ENCODE measurements around the gene DNAJA3. TPM values are rescaled to one million over a fixed set of nuclear protein-coding genes. Genes with fewer than 3 reads are reported as not detected.

The DNAJA3 gene
- total RNA-seq, 1 experiment from 2014 or later: 93.3 TPM

DNA sequence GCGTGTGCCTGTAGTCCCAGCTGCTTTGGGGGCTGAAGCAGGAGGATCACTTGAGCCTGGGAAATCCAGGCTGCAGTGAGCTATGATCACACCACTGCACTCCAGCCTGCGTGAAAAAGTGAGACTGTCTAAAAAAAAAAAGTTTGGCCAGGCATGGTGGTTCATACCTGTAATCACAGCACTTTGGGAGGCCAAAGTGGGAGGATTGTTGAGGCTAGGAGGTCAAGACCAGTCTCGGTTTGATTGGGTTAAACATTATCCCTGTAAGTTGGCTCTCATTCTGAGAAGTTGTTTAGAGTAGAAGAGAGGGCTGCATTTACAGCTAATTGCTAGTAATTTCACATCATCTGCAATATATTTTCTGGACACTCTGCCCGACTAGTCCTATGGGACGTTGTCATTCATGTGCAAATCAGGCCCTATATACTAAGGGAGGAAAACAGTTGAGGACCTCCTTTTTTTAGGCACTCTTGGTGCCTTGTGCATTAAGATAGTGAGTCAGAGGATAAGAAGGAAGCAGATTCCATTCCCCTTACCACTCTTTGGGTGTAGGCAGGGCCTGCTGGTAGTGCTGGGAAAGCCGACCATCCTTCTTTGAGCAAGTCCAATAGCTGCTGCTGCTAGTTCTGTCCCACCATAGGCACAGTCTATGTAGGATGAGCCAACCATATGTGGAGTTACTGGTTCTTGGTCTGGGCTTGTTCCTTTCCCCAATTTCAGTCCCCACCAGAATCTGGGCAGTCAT lies 69.2 kb downstream of the DNAJA3 start:
- TF ChIP-seq SP1 (IDR thresholded peaks at IDR 0.05; ENCODE audit: low read depth) (peak; percentile 69; the same call in 1 of the 2 replicates), CBX3 (IDR thresholded peaks at IDR 0.05; ENCODE audit: low read depth) (peak; percentile 65; the same call in 1 of the 2 replicates), MAX (IDR thresholded peaks at IDR 0.05) (peak; percentile 57), FOSL1 (IDR thresholded peaks at IDR 0.05; ENCODE audit: low read depth) (peak; percentile 77), EGR1 (IDR thresholded peaks at IDR 0.05; ENCODE audit: low read depth) (no peak), JUND (IDR thresholded peaks at IDR 0.05) (peak; percentile 76)
- Histone ChIP-seq H3K9ac (ENCODE audit: low read length) (peak overlapping the region; percentile 51), H4K20me1 (ENCODE audit: insufficient read depth) (peaks cover 3% of the 10 kb centered on the region; the same call in 1 of the 2 replicates), H3K36me3 (ENCODE audit: control insufficient read depth in 1 of 2, insufficient read depth in 2 of 2, low read length in 2 of 2) (peaks cover 0 to 6% of the 10 kb centered on the region in 2 experiments; a peak in 3 of 4 replicates), H3K9me2 (ENCODE audit: insufficient read depth) (no peaks in the 10 kb centered on the region), H3K9me3 (ENCODE audit: control insufficient read depth in 1 of 2, insufficient read depth in 1 of 2, low read depth in 1 of 2, low read length in 2 of 2) (no peaks in the 10 kb centered on the region), H3K27ac (ENCODE audit: low read depth, low read length) (peak overlapping the region; percentile 79), H3K4me2 (ENCODE audit: low read length) (peak overlapping the region; percentile 69), H3K79me2 (ENCODE audit: insufficient read depth, low read length) (peaks cover 91% of the 10 kb centered on the region), H3K27me3 (ENCODE audit: insufficient read depth, low read length) (no peaks in the 10 kb centered on the region), H3K4me3 (replicated peaks in 1 of 2; ENCODE audit: low read depth in 1 of 2, low read length in 2 of 2) (peak overlapping the region in 1 of 2 experiments; percentile 30; a peak in 2 of 4 replicates), H3K4me1 (ENCODE audit: control insufficient read depth in 1 of 2, insufficient read depth in 2 of 2, low read length in 2 of 2) (peaks cover 57 to 81% of the 10 kb centered on the region in 2 experiments), H2AFZ (ENCODE audit: low read depth, low read length, poor library complexity, severe bottlenecking) (no peak overlapping the region)
- CTCF ChIA-PET: interaction anchor here (1.2 kb wide), 1 partner anchor 241 kb away, joined by 3 read pairs; no protein-coding TSS in a partner anchor
- RAD21 ChIA-PET (ENCODE audit: low non-redundant PET in 1 of 2, low total read pairs in 2 of 2, uncharacterized antibody in 2 of 2, unreplicated experiment in 2 of 2): no interaction called here
- intact Hi-C loops (cut with micrococcal nuclease): no loop called here
- POLR2A ChIA-PET: interaction anchor here (0.9 to 4.2 kb wide), 2 partner anchors 19 to 81 kb away, joined by 3 to 26 read pairs; partner anchors contain the start of genes HMOX2 and NMRAL1
- ATAC-seq (peak; percentile 83), DNase-seq (ENCODE audit: low read depth, low spot score) (peak; percentile 81)
- no TSS peak for BruUV-seq (replicated peaks)

- H4K20me1 ChIP-seq (ENCODE audit: insufficient read depth): peaks cover 4% of the 10 kb centered on the region; the same call in 1 of the 2 replicates
- ATAC-seq: peak; percentile 33
- no peaks in the 10 kb centered on the region for H3K27me3 ChIP-seq (ENCODE audit: insufficient read depth, low read length)
- ChIA-PET POLR2A (interaction anchor here (1.3 to 4.2 kb wide), 2 partner anchors 20 to 120 kb away, joined by 3 to 26 read pairs; partner anchors contain the start of genes HMOX2 and NMRAL1), RAD21 (ENCODE audit: low non-redundant PET in 1 of 2, low total read pairs in 2 of 2, uncharacterized antibody in 2 of 2, unreplicated experiment in 2 of 2) (no interaction called here), CTCF (interaction anchor here (1.0 kb wide), 1 partner anchor 10 kb away, joined by 3 read pairs; no protein-coding TSS in a partner anchor)
- H3K9me2 ChIP-seq (ENCODE audit: insufficient read depth): no peaks in the 10 kb centered on the region
- intact Hi-C loops (cut with micrococcal nuclease): no loop called here
- H3K79me2 ChIP-seq (ENCODE audit: insufficient read depth, low read length): peaks cover 91% of the 10 kb centered on the region
- peak overlapping the region; percentile 79 for H3K27ac ChIP-seq (ENCODE audit: low read depth, low read length)
- H3K4me1 ChIP-seq (ENCODE audit: control insufficient read depth in 1 of 2, insufficient read depth in 2 of 2, low read length in 2 of 2): peaks cover 66 to 90% of the 10 kb centered on the region in 2 experiments
- H2AFZ ChIP-seq (ENCODE audit: low read depth, low read length, poor library complexity, severe bottlenecking): no peak overlapping the region
- no TSS peak for BruUV-seq (replicated peaks)
- H3K4me3 ChIP-seq (replicated peaks in 1 of 2; ENCODE audit: low read depth in 1 of 2, low read length in 2 of 2): peak overlapping the region; percentile 14 to 30
- peaks cover 0 to 6% of the 10 kb centered on the region in 2 experiments; a peak in 3 of 4 replicates for H3K36me3 ChIP-seq (ENCODE audit: control insufficient read depth in 1 of 2, insufficient read depth in 2 of 2, low read length in 2 of 2)
- DNase-seq (ENCODE audit: low read depth, low spot score): no peak
- peak overlapping the region; percentile 69 for H3K4me2 ChIP-seq (ENCODE audit: low read length)
- peak; percentile 19; the same call in 1 of the 2 replicates for TF ChIP-seq CEBPB (IDR thresholded peaks at IDR 0.05; ENCODE audit: low read depth)
- no peak for TF ChIP-seq POLR2A (IDR thresholded peaks at IDR 0.05; ENCODE audit: borderline replicate concordance, extremely low read depth, insufficient read depth, insufficient read length)
- peak overlapping the region; percentile 51 for H3K9ac ChIP-seq (ENCODE audit: low read length)
- H3K9me3 ChIP-seq (ENCODE audit: control insufficient read depth in 1 of 2, insufficient read depth in 1 of 2, low read depth in 1 of 2, low read length in 2 of 2): no peaks in the 10 kb centered on the region
Measured at GRCh38 chr16:4495766-4496165, 70.1 kb downstream of the DNAJA3 start.
